GM12878 (cell line): ENCODE data around the gene RPS8. TPM values are rescaled to one million over a fixed set of nuclear protein-coding genes. Genes with fewer than 3 reads are reported as not detected.

Source experiments
- BCL11A ChIP-seq: IDR thresholded peaks from 2 replicates; pipeline ENCODE4 v1.6.1; 2011; ENCODE audit warnings: low read depth, low read length
- CHD1 ChIP-seq: IDR thresholded peaks from 2 replicates; pipeline ENCODE4 v1.6.1; 2012; ENCODE audit warnings: low read depth, low read length, improper control_type of control experiment
- CREB1 ChIP-seq: IDR thresholded peaks from 2 replicates; pipeline ENCODE4 v1.6.1; 2012; ENCODE audit warnings: low read depth, mild to moderate bottlenecking, inconsistent platforms
- IKZF1 ChIP-seq: fragments of 450-650 bp; conservative IDR thresholded peaks from 2 replicates; pipeline ENCODE4 v1.6.1; 2017; ENCODE audit warnings: antibody characterized with exemption, mild to moderate bottlenecking
- MTA2 ChIP-seq: fragments of 450-650 bp; IDR thresholded peaks from 2 replicates; pipeline ENCODE4 v1.6.1; 2016; ENCODE audit warnings: low read depth, mild to moderate bottlenecking, moderate library complexity
- NR2C2 ChIP-seq: IDR thresholded peaks from 2 replicates; pipeline ENCODE4 v1.6.1; 2011; ENCODE audit warnings: borderline replicate concordance, low read depth; ENCODE audit not compliant: control insufficient read depth, insufficient read length
- PKNOX1 ChIP-seq: fragments of 450-650 bp; IDR thresholded peaks from 2 replicates; pipeline ENCODE4 v1.6.1; 2016; ENCODE audit warnings: mild to moderate bottlenecking
- POLR2AphosphoS2 ChIP-seq: IDR thresholded peaks from 2 replicates; pipeline ENCODE4 v1.6.1; 2011; ENCODE audit warnings: low read depth, mild to moderate bottlenecking, low read length, improper control_type of control experiment, moderate library complexity
- RUNX3 ChIP-seq: IDR thresholded peaks from 2 replicates; pipeline ENCODE4 v1.6.1; 2012; ENCODE audit warnings: low read length, inconsistent platforms
- SMC3 ChIP-seq: IDR thresholded peaks from 2 replicates; pipeline ENCODE4 v1.6.1; 2011; ENCODE audit warnings: low read length, improper control_type of control experiment, borderline replicate concordance
- YBX1 ChIP-seq: fragments of 450-650 bp; IDR thresholded peaks from 2 replicates; pipeline ENCODE4 v1.6.1; 2016; ENCODE audit warnings: antibody characterized with exemption
- ZBTB33 ChIP-seq: fragments of 450-650 bp; IDR thresholded peaks from 2 replicates; pipeline ENCODE4 v1.6.1; 2017; ENCODE audit warnings: mild to moderate bottlenecking
- polyA plus RNA-seq, 11 experiments: library from polyadenylated mRNA; depleted of rRNA in 4 of 11; unstranded in 6 of 11; stranded (reverse) in 5 of 11; fragments of >200 nt; fragmentation: Nextera tagmentation in 4 of 11; fragmentation: Illumina TruSeq in 1 of 11; extraction: Ambion mirVana in 4 of 11; extraction: Trizol in 1 of 11; gene quantifications; 1 replicate in 1 of 11; 2 replicates in 10 of 11; pipeline versions ENCODE4 v1.2.1 to v1.2.3, GENCODE V29; 2011 to 2016; ENCODE audit warnings: inconsistent platforms in 2 of 11, missing spikeins in 2 of 11, low read depth in 1 of 11
- total RNA-seq, 4 experiments: library from RNA; depleted of rRNA in 3 of 4; stranded (reverse); fragments of >200 nt in 3 of 4; fragmentation: Illumina TruSeq in 1 of 4; extraction: Trizol in 1 of 4; gene quantifications; 2 replicates each; pipeline versions ENCODE4 v1.2.1 to v1.2.3, GENCODE V29; 2013 to 2021
- TF ChIP-seq, protein P1 (sequence below): fragments of 450-650 bp; IDR thresholded peaks from 2 replicates; pipeline ENCODE4 v1.6.1; 2017; ENCODE audit warnings: mild to moderate bottlenecking, moderate library complexity
- TF ChIP-seq, protein P2 (sequence below): IDR thresholded peaks from 2 replicates; pipeline ENCODE4 v1.6.1; 2012; ENCODE audit warnings: low read depth, low read length, improper control_type of control experiment
- TF ChIP-seq, protein P3 (sequence below): fragments of 450-650 bp; IDR thresholded peaks from 2 replicates; pipeline ENCODE4 v1.6.1; 2016; ENCODE audit warnings: mild to moderate bottlenecking, moderate library complexity, borderline replicate concordance

The RPS8 gene
- total and polyA plus RNA-seq, 10 of the 15 experiments (the other 5 are each of a cell fraction or from before 2014, with no cell fraction given), result 1,296 to 3,461 (median 2,877) TPM

- TF ChIP-seq CREB1, result peak; percentile 97
- no peak for TF ChIP-seq ZBTB33
- no peak for TF ChIP-seq YBX1
- TF ChIP-seq, protein P1, sequence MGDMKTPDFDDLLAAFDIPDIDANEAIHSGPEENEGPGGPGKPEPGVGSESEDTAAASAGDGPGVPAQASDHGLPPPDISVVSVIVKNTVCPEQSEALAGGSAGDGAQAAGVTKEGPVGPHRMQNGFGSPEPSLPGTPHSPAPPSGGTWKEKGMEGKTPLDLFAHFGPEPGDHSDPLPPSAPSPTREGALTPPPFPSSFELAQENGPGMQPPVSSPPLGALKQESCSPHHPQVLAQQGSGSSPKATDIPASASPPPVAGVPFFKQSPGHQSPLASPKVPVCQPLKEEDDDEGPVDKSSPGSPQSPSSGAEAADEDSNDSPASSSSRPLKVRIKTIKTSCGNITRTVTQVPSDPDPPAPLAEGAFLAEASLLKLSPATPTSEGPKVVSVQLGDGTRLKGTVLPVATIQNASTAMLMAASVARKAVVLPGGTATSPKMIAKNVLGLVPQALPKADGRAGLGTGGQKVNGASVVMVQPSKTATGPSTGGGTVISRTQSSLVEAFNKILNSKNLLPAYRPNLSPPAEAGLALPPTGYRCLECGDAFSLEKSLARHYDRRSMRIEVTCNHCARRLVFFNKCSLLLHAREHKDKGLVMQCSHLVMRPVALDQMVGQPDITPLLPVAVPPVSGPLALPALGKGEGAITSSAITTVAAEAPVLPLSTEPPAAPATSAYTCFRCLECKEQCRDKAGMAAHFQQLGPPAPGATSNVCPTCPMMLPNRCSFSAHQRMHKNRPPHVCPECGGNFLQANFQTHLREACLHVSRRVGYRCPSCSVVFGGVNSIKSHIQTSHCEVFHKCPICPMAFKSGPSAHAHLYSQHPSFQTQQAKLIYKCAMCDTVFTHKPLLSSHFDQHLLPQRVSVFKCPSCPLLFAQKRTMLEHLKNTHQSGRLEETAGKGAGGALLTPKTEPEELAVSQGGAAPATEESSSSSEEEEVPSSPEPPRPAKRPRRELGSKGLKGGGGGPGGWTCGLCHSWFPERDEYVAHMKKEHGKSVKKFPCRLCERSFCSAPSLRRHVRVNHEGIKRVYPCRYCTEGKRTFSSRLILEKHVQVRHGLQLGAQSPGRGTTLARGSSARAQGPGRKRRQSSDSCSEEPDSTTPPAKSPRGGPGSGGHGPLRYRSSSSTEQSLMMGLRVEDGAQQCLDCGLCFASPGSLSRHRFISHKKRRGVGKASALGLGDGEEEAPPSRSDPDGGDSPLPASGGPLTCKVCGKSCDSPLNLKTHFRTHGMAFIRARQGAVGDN, result peak; percentile 73; the same call in 1 of the 2 replicates
- peak; percentile 63 for TF ChIP-seq RUNX3
- TF ChIP-seq, protein P2, sequence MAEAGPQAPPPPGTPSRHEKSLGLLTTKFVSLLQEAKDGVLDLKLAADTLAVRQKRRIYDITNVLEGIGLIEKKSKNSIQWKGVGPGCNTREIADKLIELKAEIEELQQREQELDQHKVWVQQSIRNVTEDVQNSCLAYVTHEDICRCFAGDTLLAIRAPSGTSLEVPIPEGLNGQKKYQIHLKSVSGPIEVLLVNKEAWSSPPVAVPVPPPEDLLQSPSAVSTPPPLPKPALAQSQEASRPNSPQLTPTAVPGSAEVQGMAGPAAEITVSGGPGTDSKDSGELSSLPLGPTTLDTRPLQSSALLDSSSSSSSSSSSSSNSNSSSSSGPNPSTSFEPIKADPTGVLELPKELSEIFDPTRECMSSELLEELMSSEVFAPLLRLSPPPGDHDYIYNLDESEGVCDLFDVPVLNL, result peak; percentile 98
- TF ChIP-seq, protein P3, sequence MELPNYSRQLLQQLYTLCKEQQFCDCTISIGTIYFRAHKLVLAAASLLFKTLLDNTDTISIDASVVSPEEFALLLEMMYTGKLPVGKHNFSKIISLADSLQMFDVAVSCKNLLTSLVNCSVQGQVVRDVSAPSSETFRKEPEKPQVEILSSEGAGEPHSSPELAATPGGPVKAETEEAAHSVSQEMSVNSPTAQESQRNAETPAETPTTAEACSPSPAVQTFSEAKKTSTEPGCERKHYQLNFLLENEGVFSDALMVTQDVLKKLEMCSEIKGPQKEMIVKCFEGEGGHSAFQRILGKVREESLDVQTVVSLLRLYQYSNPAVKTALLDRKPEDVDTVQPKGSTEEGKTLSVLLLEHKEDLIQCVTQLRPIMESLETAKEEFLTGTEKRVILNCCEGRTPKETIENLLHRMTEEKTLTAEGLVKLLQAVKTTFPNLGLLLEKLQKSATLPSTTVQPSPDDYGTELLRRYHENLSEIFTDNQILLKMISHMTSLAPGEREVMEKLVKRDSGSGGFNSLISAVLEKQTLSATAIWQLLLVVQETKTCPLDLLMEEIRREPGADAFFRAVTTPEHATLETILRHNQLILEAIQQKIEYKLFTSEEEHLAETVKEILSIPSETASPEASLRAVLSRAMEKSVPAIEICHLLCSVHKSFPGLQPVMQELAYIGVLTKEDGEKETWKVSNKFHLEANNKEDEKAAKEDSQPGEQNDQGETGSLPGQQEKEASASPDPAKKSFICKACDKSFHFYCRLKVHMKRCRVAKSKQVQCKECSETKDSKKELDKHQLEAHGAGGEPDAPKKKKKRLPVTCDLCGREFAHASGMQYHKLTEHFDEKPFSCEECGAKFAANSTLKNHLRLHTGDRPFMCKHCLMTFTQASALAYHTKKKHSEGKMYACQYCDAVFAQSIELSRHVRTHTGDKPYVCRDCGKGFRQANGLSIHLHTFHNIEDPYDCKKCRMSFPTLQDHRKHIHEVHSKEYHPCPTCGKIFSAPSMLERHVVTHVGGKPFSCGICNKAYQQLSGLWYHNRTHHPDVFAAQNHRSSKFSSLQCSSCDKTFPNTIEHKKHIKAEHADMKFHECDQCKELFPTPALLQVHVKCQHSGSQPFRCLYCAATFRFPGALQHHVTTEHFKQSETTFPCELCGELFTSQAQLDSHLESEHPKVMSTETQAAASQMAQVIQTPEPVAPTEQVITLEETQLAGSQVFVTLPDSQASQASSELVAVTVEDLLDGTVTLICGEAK, result peak; percentile 54; the same call in 1 of the 2 replicates
- no peak for TF ChIP-seq CHD1
- no peak for TF ChIP-seq NR2C2
- TF ChIP-seq PKNOX1, result peak; percentile 85
- TF ChIP-seq IKZF1, result peak; percentile 89
- TF ChIP-seq BCL11A, result no peak
- TF ChIP-seq POLR2AphosphoS2, result no peak
- peak; percentile 48 for TF ChIP-seq MTA2
- TF ChIP-seq SMC3, result no peak
Measured at GRCh38 chr1:44739307-44740178, 35.8 kb upstream of the RPS8 start, which contains the start of gene KIF2C (continued).
